ENCODE data around the gene MRPL10. TPM values are rescaled to one million over a fixed set of nuclear protein-coding genes. Genes with fewer than 3 reads are reported as not detected.

Gene MRPL10
- total RNA-seq, 2 experiments from 2014 or later = 49.0 to 51.4 TPM

GRCh38 chr17:47844227-47844626 is 12.9 kb upstream of the MRPL10 start:
- ChIA-PET POLR2A (interaction anchor here (4.3 to 4.6 kb wide), 2 partner anchors 46 to 51 kb away, joined by 41 to 46 read pairs; partner anchors contain the start of gene SP2), CTCF (interaction anchor here (0.5 to 8.4 kb wide), 2 partner anchors 45 to 70 kb away, joined by 3 to 86 read pairs; no protein-coding TSS in a partner anchor)
- Histone ChIP-seq H3K4me1 (ENCODE audit: insufficient read depth, low read length) (peaks cover 56% of the 10 kb centered on the region), H3K4me3 (ENCODE audit: low read length) (no peak overlapping the region), H3K36me3 (ENCODE audit: insufficient read depth, low read length) (no peaks in the 10 kb centered on the region), H3K9me3 (ENCODE audit: control insufficient read depth in 1 of 2, insufficient read depth in 1 of 2, low read length in 2 of 2) (peaks cover 0 to 9% of the 10 kb centered on the region in 2 experiments), H3K27ac (ENCODE audit: low read depth in 1 of 2, low read length in 2 of 2) (no peak overlapping the region), H3K27me3 (ENCODE audit: control insufficient read depth in 1 of 2, insufficient read depth in 2 of 2, low read length in 2 of 2) (peaks cover 47 to 50% of the 10 kb centered on the region in 2 experiments)
- peaks cover 34% of the 10 kb centered on the region for H3K4me1 Mint-ChIP-seq (ENCODE audit: low read depth)
- H3K27ac Mint-ChIP-seq = no peak overlapping the region
- no peak for DNase-seq
- TF ChIP-seq, protein P1, sequence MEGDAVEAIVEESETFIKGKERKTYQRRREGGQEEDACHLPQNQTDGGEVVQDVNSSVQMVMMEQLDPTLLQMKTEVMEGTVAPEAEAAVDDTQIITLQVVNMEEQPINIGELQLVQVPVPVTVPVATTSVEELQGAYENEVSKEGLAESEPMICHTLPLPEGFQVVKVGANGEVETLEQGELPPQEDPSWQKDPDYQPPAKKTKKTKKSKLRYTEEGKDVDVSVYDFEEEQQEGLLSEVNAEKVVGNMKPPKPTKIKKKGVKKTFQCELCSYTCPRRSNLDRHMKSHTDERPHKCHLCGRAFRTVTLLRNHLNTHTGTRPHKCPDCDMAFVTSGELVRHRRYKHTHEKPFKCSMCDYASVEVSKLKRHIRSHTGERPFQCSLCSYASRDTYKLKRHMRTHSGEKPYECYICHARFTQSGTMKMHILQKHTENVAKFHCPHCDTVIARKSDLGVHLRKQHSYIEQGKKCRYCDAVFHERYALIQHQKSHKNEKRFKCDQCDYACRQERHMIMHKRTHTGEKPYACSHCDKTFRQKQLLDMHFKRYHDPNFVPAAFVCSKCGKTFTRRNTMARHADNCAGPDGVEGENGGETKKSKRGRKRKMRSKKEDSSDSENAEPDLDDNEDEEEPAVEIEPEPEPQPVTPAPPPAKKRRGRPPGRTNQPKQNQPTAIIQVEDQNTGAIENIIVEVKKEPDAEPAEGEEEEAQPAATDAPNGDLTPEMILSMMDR (IDR thresholded peaks at IDR 0.05) = no peak
- peaks cover 50% of the 10 kb centered on the region for H3K27me3 Mint-ChIP-seq
- intact Hi-C loops (cut with DNase I, micrococcal nuclease) = loop anchor here (5.0 to 10.0 kb wide), 2 partner anchors 173 to 771 kb away; partner anchors contain the start of genes HOXB7 (in 1 of the 2) and HOXB8 (in 1 of the 2)
- H3K4me3 Mint-ChIP-seq = no peak overlapping the region
- no peaks in the 10 kb centered on the region for H3K36me3 Mint-ChIP-seq (ENCODE audit: low read depth)
- no peak for ATAC-seq (ENCODE audit: poor library complexity)
- no peaks in the 10 kb centered on the region for H3K9me3 Mint-ChIP-seq

DNA sequence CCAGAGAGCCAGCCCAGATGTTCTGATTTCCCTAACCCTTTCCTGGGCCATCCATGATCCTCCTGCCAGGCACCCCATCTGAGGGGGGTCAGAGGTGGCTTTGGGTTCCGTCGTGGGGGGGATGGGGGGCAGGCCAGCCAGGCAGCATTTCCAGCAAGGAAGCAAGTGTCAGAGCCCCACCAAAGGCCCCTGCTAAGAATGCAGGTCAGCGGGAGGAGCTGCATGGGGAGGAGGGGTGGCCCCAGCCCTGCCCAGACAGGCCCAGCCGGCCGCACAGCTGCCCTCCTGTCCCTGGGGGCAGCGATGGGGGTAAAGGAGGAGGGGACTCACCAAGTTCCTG is 12.0 kb upstream of the MRPL10 start:
- H3K27ac Mint-ChIP-seq = no peak overlapping the region
- ChIA-PET POLR2A (interaction anchor here (4.3 to 4.6 kb wide), 2 partner anchors 47 to 52 kb away, joined by 41 to 46 read pairs; partner anchors contain the start of gene SP2), CTCF (interaction anchor here (0.7 to 8.4 kb wide), 14 partner anchors 9 to 107 kb away, joined by 3 to 86 read pairs (median 6); partner anchors contain the start of genes LRRC46, MRPL10, OSBPL7 and PNPO)
- no peak overlapping the region for H3K4me3 Mint-ChIP-seq
- no peak for DNase-seq
- no peaks in the 10 kb centered on the region for H3K9me3 Mint-ChIP-seq
- Histone ChIP-seq H3K4me3 (ENCODE audit: low read length) (no peak overlapping the region), H3K9me3 (ENCODE audit: control insufficient read depth in 1 of 2, insufficient read depth in 1 of 2, low read length in 2 of 2) (peaks cover 0 to 9% of the 10 kb centered on the region in 2 experiments), H3K27me3 (ENCODE audit: control insufficient read depth in 1 of 2, insufficient read depth in 2 of 2, low read length in 2 of 2) (peaks cover 42% of the 10 kb centered on the region in 2 experiments), H3K27ac (ENCODE audit: low read depth in 1 of 2, low read length in 2 of 2) (no peak overlapping the region), H3K36me3 (ENCODE audit: insufficient read depth, low read length) (peaks cover 6% of the 10 kb centered on the region), H3K4me1 (ENCODE audit: insufficient read depth, low read length) (peaks cover 56% of the 10 kb centered on the region)
- H3K4me1 Mint-ChIP-seq (ENCODE audit: low read depth) = peaks cover 34% of the 10 kb centered on the region
- TF ChIP-seq, protein P1 (IDR thresholded peaks at IDR 0.05) = no peak
- intact Hi-C loops (cut with DNase I, micrococcal nuclease) = loop anchor here (2.0 to 10.0 kb wide), 3 partner anchors 127 to 771 kb away; partner anchors contain the start of genes CDK5RAP3 (in 1 of the 2), HOXB7 (in 1 of the 2) and HOXB8 (in 1 of the 2)
- H3K27me3 Mint-ChIP-seq = peaks cover 41% of the 10 kb centered on the region
- no peaks in the 10 kb centered on the region for H3K36me3 Mint-ChIP-seq (ENCODE audit: low read depth)
- no peak for ATAC-seq (ENCODE audit: poor library complexity)

DNA sequence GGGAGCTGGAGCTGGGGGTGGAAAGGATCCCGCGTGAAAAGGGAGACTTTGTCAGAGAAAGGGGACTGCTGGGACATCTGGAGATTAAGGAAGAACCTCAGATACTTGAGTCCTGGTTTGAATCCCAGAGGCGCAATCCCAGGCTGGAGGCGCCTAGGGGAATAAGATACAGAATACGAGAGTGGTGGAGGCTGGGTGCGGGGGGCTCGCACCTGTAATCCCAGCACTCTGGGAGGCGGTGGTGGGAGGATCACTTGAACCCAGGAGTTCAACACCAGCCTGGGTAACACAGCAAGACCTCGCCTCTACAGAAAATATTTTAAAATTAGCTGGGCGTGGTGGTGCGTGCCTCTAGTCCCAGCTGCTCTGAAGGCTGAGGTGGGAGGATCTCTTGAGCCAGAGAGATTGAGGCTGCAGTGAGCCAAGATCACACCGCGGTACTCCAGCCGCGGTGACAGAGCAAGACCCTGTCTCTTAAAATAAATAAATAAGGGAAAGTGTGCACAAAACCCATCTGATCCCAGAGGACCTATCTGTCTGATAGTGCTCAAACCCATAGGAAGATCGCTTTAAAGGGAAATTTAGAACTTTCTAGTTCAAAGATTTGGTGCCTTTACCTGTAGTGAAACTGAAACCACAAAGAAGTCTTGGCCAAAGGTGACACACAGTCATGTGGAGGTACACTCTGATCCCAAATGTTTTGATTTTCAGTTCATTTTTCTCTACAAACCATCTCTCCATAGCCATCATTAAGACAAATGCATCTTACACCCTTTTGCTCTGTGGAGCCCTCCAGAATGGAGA is 10.3 kb upstream of the MRPL10 start:
- Mint-ChIP-seq H3K4me3 (peak overlapping the region; percentile 94), H3K36me3 (ENCODE audit: low read depth) (no peaks in the 10 kb centered on the region), H3K27ac (peak overlapping the region; percentile 41), H3K9me3 (no peaks in the 10 kb centered on the region), H3K27me3 (peaks cover 30% of the 10 kb centered on the region), H3K4me1 (ENCODE audit: low read depth) (peaks cover 26% of the 10 kb centered on the region)
- peak in 2 of 14 experiments; percentile 27 to 32 for DNase-seq
- POLR2A ChIA-PET = interaction anchor here (0.9 to 4.6 kb wide), 13 partner anchors 9 to 129 kb away, joined by 3 to 46 read pairs (median 5); partner anchors contain the start of genes CDK5RAP3, LRRC46, MRPL10 and OSBPL7
- Histone ChIP-seq H3K36me3 (ENCODE audit: insufficient read depth, low read length) (peaks cover 17% of the 10 kb centered on the region), H3K9me3 (ENCODE audit: control insufficient read depth in 1 of 2, insufficient read depth in 1 of 2, low read length in 2 of 2) (no peaks in the 10 kb centered on the region), H3K4me1 (ENCODE audit: insufficient read depth, low read length) (peaks cover 42% of the 10 kb centered on the region), H3K27me3 (ENCODE audit: control insufficient read depth in 1 of 2, insufficient read depth in 2 of 2, low read length in 2 of 2) (peaks cover 25 to 26% of the 10 kb centered on the region in 2 experiments), H3K4me3 (ENCODE audit: low read length) (peak overlapping the region; percentile 73), H3K27ac (ENCODE audit: low read depth in 1 of 2, low read length in 2 of 2) (no peak overlapping the region)
- TF ChIP-seq, protein P1 (IDR thresholded peaks at IDR 0.05) = peak; percentile 25
- no peak for ATAC-seq (ENCODE audit: poor library complexity)
- intact Hi-C loops (cut with DNase I, micrococcal nuclease) = loop anchor here (1.0 to 10.0 kb wide), 5 partner anchors 49 to 778 kb away; partner anchors contain the start of genes CDK5RAP3 (in 2 of the 2), HOXB7 (in 1 of the 2) and HOXB8 (in 1 of the 2)
- CTCF ChIA-PET = interaction anchor here (0.8 to 8.4 kb wide), 17 partner anchors 10 to 777 kb away, joined by 3 to 86 read pairs (median 6); partner anchors contain the start of genes CDK5RAP3, LRRC46, MRPL10 and OSBPL7
